SW480 (cell line): ENCODE data around the gene SHC2.
A peak's percentile ranks its signal among the peaks of the same experiment; 100 is the strongest.
"Not testable (repeated sequence)": the region's sequence is repeated elsewhere in the genome, so short reads cannot be mapped to it uniquely, and the experiment has no call there.

Source experiments
- DNase-seq: peaks from one replicate; pipeline ENCODE4 v3.0.0-alpha.2; 2016; ENCODE audit warnings: low spot score

The SHC2 gene

DNA sequence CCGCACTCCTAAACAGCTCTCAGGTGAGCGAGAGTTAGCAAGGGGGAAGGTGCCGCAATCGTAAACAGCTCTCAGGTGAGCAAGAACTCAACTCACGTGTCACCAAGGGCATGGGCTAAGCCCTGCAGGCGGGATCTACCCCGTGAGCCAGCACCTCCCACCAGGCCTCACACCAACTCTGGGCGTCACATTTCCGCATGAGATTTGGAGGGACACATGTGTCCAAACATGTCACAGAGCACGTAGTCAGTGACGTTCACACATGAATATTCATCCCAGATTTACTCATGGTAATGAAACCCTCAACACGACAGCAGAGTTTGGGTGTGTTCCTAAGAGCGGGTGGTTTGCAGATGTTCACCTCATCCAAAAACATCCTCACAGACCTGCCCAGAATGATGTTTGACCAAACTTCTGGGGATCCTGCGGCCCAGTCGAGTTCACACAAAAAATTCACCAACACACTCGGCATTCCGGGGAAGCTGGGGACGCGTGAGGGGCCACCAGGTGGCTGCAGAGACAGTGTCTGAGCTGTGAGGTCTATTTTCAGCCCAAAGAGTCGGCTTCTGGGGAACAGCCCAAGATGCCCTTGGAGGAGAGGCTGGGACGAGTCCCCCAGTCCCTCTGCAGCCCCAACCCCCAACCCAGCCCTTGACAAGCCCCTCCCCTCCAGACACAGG is 71.4 kb downstream of the SHC2 start:
- DNase-seq, result no peak

DNA sequence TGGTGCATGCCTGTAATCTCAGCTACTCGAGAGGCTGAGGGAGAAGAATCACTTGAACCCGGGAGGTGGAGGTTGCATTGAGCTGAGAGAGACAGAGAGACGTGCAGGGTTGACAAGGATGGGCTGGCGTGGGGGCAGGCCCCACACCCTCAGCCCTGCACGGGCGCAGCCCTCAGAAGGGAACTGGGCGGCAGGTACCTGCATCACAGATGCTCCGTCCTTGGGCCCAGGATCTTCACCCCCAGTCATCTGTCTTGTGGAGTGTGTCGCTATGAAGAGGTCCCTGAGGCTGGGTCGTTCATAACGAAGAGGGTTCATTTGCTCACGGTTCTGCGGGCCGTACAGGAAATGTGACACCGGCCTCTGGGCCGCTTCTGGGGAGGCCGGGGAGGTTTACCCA is 72.1 kb downstream of the SHC2 start:
- no peak for DNase-seq

DNA sequence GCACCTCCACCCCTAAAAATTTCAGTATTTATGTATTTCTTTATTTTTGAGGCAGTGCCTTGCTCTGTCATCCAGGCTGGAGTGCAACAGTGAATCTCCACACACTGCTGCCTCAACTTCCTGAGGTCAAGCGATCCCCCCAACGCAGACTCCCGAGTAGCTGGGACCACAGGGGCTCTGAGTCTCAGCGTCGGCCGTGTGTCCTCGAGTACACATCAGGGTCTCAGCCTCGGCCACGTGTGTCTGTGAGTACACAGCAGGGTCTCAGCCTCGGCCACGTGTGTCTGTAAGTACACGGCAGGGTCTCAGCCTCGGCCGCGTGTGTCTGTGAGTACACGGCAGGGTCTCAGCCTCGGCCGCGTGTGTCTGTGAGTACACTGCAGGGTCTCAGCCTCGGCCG is 73.1 kb downstream of the SHC2 start:
- DNase-seq, result no peak

DNA sequence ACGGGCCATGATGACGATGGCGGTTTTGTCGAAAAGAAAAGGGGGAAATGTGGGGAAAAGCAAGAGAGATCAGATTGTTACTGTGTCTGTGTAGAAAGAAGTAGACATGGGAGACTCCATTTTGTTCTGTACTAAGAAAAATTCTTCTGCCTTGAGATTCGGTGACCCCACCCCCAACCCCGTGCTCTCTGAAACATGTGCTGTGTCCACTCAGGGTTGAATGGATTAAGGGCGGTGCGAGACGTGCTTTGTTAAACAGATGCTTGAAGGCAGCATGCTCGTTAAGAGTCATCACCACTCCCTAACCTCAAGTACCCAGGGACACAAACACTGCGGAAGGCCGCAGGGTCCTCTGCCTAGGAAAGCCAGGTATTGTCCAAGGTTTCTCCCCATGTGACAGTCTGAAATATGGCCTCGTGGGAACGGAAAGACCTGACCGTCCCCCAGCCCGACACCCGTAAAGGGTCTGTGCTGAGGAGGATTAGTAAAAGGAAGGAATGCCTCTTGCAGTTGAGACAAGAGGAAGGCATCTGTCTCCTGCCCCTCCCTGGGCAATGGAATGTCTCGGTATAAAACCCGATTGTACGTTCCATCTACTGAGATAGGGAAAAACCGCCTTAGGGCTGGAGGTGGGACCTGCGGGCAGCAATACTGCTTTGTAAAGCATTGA is 74.1 kb downstream of the SHC2 start:
- not testable (repeated sequence) for DNase-seq

DNA sequence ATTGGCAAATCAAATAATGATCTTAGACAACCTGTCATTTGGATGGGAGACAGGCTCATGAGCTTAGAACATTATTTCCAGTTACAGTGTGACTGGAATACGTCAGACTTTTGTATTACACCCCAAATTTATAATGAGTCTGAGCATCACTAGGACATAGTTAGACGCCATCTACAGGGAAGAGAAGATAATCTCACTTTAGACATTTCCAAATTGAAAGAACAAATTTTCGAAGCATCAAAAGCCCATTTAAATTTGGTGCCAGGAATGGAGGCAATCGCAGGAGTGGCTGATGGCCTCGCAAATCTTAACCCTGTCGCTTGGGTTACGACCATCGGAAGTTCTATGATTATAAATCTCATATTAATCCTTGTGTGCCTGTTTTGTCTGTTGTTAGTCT is 74.6 kb downstream of the SHC2 start:
- not testable (repeated sequence) for DNase-seq

DNA sequence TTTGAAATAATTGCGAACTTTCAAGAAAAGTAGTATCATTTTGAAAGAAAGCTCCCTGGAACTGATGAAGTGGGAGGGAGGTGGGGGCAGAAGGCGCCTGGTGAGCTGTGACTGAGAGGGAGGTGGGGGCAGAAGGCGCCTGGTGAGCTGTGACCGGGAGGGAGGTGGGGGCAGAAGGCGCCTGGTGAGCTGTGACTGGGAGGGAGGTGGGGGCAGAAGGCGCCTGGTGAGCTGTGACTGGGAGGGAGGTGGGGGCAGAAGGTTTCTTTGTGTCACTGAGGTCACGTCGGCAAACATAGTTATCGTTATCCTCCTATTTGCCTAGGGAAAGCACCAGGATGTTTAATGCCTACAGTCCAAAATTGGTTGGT is 76.0 kb downstream of the SHC2 start:
- no peak for DNase-seq

DNA sequence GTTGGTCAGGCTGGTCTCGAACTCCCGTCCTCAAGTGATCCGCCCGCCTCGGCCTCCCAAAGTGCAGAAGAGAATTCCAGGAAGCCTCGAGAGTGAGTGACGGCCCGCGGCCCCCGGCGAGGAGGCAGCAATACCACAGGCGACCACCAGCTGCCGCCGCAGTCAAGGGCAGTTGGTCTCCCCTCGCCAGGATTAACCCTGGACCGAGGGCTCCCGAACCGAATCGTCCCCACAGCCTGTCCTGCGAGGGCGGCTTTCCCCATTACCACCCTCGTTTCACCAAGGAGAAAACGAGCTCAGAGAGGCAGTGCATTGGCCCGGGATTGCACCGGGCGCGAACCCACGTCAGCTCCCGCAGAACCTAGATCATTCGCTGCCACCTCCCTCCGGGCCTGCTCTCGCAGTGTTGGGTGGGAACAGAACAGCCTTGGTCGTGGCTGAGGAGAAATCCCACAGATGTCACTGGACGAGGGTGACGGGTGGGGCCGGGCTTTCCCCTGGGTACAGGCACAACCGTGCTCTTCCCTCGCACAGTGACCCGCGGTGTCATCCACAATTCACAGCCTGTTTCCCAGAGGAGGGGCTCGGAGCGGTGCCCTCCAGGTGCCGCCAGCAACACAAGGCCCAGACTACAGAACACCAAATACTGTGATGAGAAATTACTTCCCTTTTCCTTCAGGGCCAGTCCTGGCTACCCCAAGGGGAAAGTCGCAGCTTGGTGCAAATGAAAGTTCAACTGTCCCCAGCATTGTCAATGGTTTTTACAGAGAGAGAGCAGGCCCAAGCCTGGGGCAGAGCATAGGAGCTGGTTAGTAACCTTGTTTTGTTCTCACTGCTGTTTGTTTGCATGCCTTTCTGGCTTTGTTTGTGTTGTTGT is 76.7 kb downstream of the SHC2 start:
- no peak for DNase-seq

DNA sequence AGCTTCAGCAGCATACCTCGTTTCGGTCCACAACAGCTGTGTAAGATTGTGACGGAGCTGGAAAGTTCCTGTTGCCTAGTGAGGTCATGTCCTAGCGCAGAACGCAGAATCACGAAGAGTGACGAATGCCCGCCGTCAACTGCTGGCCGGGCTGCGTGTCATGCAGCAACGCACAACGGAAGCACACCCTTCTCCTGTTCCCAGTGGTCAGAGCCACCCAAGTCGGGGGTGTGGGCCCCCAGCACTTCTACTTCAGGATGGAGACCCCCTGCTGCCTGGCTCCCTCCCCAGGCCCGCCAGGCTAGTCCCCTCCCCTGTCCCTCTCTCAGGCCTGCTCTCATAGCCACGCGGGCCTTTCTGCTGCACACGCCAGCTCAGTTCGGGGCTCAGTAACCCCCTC is 77.8 kb downstream of the SHC2 start:
- no peak for DNase-seq

DNA sequence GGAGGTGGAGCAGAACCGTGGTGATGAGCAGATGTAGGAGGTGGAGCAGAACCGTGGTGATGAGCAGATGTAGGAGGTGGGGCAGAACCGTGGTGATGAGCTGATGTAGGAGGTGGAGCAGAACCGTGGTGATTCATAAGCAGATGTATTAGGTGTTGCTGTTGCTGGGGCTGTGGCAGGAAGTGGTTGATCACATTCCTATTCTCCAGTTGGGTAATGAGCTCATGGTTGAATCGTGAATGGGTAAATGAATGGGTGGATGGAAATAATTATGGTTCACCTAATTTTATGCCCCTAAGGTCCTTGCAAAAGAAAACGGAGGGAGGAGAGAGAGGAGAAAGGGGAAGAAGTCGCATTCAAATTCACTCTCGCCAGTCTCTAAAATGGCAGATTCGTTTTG is 78.3 kb downstream of the SHC2 start:
- DNase-seq, result peak; percentile 66

DNA sequence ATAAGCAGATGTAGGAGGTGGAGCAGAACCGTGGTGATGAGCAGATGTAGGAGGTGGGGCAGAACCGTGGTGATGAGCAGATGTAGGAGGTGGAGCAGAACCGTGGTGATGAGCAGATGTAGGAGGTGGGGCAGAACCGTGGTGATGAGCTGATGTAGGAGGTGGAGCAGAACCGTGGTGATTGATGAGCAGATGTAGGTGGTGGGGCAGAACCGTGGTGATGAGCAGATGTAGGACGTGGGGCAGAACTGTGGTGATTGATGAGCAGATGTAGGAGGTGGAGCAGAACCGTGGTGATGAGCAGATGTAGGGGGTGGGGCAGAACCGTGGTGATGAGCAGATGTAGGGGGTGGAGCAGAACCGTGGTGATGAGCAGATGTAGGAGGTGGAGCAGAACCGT is 78.9 kb downstream of the SHC2 start:
- DNase-seq, result not testable (repeated sequence)

DNA sequence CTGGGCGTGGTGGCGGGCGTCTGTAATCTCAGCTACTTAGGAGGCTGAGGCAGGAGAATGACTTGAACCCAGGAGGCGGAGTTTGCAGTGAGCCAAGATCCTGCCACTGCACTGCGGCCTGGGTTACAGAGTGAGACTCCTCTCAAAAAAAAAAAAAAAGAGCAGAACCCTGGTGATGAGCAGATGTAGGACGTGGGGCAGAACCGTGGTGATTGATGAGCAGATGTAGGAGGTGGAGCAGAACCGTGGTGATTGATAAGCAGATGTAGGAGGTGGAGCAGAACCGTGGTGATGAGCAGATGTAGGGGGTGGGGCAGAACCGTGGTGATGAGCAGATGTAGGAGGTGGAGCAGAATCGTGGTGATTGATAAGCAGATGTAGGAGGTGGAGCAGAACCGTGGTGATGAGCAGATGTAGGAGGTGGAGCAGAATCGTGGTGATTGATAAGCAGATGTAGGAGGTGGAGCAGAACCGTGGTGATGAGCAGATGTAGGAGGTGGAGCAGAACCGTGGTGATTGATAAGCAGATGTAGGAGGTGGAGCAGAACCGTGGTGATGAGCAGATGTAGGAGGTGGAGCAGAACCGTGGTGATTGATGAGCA is 80.1 kb downstream of the SHC2 start:
- DNase-seq, result not testable (repeated sequence)

DNA sequence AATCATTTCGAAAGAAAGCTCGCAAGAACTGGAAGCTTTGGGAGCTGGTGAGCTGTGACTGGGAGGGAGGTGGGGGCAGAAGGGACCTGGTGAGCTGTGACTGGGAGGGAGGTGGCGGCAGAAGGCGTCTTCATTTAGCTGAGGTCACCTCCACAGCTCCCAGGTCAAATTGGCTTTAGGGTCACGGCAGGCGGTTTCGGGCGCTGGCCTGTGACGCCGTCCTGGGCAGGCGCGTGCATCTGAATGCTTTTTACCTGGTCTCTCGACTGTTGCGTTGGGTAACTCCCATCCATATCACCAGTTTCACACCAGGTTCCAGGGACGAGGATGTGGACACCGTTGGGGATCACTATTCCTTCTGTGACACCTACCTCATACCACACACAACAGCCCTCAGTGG is 81.0 kb downstream of the SHC2 start:
- no peak for DNase-seq

DNA sequence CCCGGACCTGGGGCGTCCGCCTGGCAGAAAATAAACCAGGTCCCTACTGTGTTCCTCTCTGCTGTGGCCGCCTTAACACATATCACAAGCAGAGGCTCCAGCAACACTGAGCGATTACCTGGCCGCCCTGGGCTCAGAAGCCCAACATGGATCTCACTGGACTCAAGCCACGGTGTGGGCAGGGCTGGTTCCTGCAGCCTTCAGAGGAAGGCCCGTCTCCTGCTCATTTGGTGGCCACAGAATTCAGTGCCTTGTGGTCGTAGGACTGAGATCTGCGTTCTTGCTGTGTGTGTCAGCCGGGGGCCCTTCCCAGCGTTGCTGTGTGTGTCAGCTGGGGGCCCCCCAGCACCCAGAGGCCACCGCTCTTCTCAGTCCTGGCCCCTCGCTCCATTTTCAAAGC is 82.1 kb downstream of the SHC2 start:
- DNase-seq, result no peak

DNA sequence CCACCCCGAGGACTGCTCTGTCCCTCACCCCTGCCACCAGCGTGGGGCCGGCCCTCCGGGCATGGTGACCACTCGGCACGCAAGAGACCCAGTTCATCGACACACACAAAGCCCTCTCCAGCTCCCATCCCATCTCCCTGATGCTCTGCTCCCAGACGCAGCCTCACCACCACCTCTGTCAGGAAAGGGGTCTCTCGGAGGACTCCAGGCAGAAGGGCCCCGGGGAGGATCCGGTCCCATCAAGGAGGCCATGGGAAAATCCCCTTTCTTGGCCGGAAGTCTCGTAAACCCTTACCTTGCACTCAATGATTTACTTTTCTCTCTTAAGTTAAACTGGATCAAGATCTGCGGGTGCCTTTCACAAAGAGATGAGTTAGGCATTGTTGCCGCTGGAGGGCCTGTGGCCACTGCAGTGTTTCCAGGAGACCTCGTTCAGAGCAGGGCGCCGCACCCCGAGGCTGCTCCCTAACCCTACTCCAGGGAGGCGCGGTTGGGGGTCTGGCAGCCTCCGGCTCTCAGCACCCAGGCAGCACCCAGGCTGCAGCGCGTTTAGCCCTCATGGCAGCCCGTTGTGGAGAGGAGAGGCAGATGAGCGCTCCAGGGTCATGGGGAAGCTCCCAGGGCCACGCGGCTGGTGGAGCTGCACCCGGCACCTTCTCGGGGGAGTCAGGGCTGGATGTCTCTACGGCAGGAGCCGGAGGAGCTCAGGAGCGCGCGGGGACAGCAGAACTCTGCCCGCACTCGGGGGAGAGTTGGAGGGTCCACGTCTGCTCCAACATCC is 82.8 kb downstream of the SHC2 start:
- DNase-seq, result no peak

DNA sequence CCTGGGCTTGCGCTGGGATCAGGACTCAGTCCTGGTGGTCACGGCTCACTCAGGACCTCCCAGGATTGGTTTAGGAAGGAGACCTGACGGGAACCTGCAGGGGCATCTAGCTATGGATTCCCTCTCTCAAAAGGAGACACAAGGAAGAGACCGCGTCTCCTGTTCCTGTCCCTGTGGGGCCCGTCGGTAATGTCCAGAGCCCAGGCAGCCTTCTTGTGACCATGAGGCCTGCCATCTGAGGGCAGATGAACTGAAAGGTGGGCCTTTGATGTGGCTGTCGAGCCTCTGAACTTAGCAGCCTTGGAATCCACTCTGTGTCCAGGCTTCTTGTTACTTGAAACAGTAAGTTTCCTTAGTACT is 84.7 kb downstream of the SHC2 start:
- no peak for DNase-seq

DNA sequence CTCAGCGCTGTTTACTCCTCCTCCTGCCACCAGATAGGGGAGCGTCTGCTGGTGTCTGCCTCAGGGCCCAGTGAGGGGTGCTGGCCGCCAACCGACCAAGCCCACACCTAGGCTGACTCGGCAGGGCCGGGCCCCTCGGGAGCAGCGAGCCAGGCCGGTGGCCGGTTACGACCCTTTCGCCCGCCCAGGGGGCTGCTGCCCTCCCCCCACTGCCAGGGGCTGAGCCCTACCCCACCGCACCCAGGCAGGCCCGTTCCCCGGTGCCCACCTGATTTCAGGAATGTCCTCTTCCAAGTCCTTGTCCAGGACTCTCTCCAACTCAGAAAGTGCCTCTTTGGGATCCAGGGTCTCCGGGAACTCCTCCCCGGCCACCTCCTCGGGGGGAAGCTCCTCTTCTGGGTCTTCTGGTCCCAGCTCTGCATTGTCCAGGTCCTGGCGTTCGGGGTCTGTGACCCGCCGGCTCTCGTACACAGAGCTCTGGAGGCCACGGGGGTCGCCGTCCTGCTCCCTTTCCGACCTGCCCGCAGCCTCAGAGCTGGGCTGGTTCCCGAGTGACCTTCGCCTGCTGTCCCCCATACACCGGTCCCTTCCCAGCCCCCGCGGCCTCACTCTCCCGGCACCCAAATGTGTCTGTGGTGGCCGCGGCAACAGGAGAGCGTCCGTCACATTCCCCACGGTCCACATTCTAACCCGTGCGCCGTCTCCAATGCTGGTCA is 85.3 kb downstream of the SHC2 start:
- DNase-seq, result no peak

DNA sequence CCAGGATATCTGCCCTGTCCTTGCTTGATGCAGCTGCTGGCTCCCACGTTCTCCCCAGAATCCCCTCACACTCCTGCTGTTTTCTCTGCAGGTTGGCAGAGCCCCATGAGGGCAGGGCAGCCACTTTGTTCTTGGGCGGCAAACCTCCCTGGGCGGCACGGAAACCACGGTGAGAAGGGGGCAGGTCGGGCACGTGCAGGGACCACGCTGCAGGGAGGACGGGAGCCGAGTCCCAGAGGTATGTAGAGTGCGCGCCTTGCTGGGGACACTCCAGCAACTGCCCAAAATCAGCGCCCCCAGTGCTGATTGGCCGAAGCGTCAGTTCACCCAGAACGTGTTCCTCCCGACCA is 86.0 kb downstream of the SHC2 start:
- DNase-seq, result no peak

DNA sequence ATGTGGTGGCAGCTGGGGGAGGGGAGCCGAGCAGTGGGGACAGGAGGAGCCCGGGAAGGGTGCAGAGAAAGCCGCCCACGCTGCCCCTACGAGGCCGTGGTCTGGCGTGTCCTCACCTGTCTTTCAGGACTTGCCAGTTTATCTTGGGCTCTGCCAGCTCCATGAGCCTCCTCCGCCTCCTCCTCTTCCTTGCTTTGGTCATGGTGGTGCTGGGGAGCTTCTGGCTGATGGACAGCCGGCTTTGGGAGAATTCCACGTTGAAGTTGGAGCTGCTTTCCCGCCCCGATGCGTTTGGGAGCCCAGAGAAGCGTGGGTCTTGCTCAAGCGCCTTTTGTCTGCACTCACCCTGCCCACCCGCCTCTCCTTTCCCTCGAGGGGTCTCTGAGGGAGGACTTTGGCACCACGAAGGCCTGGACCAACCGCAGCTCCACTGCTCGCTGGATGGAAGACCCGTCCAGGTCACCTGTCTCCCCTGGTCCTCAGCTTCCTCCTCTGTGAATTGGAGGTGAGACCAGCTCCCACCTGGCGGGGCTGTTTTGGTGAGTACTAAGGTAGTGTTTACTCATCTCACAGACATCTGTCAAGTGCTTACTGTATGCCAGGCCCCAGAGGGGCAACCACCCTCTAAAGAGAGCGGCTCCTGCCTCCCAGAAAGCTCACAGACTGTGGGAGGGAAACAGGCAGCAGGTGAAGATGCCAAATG is 86.5 kb downstream of the SHC2 start:
- no peak for DNase-seq

DNA sequence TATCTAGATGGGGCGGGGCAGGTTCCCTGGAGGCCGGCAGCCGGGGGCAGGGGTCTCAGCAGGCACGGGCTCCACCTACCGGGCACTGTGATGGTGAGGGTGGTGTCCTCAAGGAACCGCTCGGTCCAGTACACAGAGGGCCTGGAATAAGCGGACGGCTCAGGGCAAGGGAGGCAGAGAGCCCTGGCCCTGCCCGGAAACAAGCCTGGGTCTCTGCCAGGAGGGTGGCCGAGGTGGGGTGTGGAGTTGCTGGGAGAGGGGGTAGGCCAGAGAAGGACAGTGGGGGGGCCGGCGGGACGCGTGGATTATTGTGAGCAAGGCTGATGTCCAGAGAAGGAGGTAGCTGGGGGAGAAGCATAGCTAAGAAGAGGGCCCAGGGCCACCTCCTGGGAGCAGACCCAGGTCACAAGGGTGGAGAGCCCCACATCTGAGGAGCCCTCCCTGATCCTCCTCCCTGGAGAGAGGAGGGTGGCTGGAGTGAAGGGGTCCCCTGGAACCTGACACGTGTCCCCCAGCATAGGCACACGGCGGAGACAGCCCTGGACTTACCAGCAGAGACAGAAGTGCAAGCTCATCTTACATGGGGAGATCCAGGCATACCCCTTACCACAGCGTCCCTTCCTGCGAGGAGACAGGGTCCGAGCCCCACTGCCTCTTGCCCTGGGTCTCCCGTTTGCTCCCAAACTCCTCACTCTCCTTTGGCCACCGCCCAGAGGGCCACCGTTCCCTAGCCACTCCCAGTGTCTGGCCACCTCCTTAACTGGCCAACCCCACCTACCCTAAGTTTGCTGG is 87.2 kb downstream of the SHC2 start:
- no peak for DNase-seq

DNA sequence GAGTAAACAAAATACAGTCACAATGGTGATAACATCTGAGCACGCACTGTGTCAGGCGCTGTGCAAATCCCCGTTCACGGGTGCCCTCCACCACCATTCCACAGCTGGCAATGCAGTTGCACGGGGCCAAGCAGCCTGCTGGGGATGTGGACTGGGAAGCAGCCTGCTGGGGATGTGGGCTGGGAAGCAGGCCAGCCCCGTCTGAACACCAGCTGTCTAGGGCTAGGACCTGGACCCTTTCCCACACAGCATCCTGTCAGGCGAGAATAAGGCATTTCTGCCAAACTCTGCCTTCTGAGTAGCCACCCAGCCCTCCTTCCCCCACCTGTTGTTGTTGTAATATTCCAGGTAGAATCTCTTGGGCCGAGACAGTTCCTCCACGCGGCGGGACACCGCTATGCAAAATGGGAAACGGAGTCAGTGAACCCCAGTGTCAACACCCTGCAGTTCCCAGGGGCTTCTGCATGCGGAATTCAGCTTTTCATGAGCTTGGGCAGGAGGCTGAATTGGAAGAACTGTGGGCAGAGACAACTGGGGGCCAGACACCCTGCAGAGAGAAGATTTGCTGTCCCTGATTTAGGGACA is 88.4 kb downstream of the SHC2 start:
- DNase-seq, result no peak
